GM13976 (cell line): ENCODE results near the gene NWD2.

Experiments
- DNase-seq: peaks from one replicate; pipeline ENCODE4 v3.0.0; 2012; ENCODE audit warnings: low spot score
- in situ Hi-C: fragments of 300-500 bp; cut with MboI; formaldehyde crosslinking; loops from one replicate; pipeline ENCODE4 v1.12.0; 2022; ENCODE audit warnings: low sequenced_read_pairs, mixed read lengths, inconsistent platforms; ENCODE audit not compliant: unreplicated experiment
- TF ChIP-seq, protein P1 (sequence below): IDR thresholded peaks from 2 replicates; pipeline ENCODE4 v1.5.1; 2012; ENCODE audit warnings: borderline replicate concordance, mild to moderate bottlenecking; ENCODE audit not compliant: insufficient read depth; ENCODE audit errors: extremely low read depth, missing control alignments, control extremely low read depth

NWD2 gene

DNA sequence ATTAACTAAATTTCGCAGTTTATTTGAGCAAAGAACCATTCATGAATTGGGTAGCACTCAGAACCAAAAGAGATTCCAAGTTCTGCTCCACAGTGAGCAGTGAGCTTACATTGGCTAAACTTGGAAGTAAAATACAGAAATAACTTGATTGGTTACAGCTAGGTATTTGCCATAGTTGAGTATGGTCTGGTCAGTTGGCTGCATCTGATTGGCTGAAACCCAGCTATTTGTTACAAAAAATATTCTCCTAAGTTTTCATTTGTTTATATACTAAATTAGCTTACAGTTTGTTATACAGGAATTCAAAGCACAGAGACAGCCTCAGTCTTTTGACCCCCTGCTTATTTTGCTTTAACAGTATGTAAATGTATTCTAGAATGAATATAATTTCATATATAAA is 226.6 kb downstream of the NWD2 start:
- TF ChIP-seq, protein P1, sequence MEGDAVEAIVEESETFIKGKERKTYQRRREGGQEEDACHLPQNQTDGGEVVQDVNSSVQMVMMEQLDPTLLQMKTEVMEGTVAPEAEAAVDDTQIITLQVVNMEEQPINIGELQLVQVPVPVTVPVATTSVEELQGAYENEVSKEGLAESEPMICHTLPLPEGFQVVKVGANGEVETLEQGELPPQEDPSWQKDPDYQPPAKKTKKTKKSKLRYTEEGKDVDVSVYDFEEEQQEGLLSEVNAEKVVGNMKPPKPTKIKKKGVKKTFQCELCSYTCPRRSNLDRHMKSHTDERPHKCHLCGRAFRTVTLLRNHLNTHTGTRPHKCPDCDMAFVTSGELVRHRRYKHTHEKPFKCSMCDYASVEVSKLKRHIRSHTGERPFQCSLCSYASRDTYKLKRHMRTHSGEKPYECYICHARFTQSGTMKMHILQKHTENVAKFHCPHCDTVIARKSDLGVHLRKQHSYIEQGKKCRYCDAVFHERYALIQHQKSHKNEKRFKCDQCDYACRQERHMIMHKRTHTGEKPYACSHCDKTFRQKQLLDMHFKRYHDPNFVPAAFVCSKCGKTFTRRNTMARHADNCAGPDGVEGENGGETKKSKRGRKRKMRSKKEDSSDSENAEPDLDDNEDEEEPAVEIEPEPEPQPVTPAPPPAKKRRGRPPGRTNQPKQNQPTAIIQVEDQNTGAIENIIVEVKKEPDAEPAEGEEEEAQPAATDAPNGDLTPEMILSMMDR: no peak
- in situ Hi-C loops: loop anchor here (25.0 kb wide), 1 partner anchor 316 kb away; no protein-coding TSS in a partner anchor
- no peak for DNase-seq

DNA sequence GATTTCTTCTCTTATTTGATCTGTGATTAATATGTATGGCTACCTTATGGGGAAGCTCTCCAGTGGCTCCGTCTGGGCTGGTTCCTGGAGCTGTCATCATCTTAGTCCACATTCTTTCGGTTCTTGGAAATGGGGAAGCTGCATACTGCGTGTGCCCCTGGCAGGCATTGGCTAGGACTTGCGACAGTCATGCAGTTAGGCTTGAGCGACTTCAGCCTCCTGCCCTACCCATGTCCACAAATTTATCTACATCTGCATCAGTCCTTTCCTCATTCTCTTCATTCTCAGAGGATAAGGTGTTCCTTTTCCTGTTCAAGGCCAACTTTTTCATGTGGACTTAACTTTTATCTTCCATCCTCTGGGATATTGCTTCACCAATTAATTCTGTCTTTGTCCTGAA is 227.4 kb downstream of the NWD2 start:
- DNase-seq: no peak

DNA sequence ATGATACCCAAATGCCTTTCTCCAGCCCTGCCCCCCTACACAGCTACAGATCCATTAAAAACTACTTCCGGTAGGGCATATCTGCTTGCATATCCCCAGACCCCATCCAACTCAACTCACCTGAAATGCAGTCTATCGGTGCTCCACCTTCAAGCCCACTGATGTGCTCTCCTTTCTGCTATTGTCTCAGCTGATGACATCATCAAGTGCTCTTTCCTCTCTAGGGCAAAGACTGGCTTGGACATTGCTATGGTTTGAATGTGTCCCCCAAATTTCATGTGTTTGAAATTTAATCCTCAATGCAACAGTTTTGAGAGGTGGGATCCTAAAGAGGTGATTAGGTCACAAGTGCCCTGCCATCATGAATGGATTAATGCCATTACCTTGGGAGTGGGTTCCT is 229.3 kb downstream of the NWD2 start:
- in situ Hi-C loops: loop anchor here (25.0 kb wide), 1 partner anchor 313 kb away; no protein-coding TSS in a partner anchor
- no peak for DNase-seq
- TF ChIP-seq, protein P1: no peak

More for the DNA sequence above, 227.4 kb downstream of the NWD2 start:
- in situ Hi-C loops: loop anchor here (25.0 kb wide), 1 partner anchor 315 kb away; no protein-coding TSS in a partner anchor
- TF ChIP-seq, protein P1: no peak

DNA sequence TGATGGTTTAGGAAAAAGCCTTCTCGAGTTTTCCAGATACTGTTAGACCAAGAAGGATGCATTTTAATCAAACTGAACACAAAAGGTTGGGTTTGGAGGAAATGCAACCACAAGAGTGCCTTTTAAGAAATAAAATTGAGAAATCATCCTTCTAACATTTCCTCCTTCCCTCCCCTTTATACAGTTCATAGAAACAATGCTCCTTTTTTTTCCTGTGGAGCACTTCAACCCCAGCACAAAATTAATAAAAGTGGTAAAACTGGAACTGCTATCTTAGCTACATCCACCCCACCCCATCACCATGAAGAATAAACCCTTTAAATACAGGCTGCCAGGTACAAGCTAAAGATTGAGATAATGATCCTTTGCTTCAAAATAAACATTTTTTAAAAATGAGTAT is 230.5 kb downstream of the NWD2 start:
- in situ Hi-C loops: no loop called here
- DNase-seq: no peak
- TF ChIP-seq, protein P1: no peak

DNA sequence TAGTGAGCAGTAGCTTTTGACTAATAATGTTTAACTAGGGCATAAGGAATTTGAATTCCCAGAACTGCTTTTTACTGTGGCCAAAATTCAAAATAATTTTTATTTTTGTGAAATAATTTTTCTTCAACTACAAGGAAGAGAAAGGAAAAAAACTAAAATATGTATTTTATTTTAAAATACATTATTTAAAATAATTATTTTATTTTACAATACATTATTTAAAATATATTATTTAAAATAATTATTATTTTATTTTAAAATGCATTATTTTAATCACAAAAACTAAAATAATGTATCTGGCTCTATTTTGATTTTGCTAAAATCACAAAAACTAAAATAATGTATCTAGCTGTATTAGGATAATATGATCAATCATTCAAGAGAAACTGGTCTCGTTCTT is 231.2 kb downstream of the NWD2 start:
- TF ChIP-seq, protein P1: no peak
- in situ Hi-C loops: no loop called here
- DNase-seq: no peak

DNA sequence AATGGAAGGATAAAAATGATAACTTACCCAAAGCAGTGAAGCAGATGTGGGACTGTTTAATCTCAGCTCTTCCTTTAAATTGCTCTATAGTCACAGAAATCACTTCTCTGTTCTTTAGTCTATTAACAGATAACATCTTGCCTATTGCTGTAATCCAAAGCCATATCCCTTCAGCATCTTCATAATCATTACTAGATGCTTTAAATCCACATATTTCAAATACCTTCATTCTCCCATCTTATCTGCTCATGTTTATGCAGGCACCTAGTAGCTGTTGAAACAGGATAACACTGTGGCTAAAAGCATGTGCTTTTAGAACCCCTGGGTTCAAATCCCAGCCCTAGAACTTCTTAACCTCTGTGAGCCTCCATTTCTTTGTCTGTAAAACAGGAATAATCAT is 231.7 kb downstream of the NWD2 start:
- DNase-seq: no peak
- TF ChIP-seq, protein P1: no peak
- in situ Hi-C loops: no loop called here

DNA sequence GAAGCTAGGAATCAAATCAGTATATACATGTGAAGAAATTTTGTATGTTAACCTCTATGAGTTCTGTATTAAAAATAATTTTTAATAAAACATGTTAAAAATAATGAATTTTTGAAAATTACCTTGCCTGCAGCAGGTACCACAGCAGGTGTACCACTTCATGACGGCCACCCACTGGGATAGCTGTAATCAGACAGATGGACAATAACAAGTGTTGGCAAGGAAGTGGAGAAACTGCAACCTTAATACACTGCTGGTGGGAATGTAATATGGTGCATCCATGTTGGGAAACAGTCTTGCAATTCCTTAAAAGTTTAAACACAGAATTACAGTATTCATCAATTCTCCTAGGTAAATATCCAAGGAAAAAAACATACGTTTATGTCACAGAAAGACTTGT is 232.1 kb downstream of the NWD2 start:
- in situ Hi-C loops: no loop called here
- TF ChIP-seq, protein P1: no peak
- no peak for DNase-seq
